T-helper 9 cell (primary cell): Measurements from ENCODE around the gene LMOD2.

Experiments
- DNase-seq: peaks from one replicate; pipeline ENCODE4 v3.0.0-alpha.2; 2020

LMOD2 gene

GRCh38 chr7:123640583-123640982 lies 15.1 kb upstream of the LMOD2 start:
- no peak for DNase-seq

- DNase-seq, result no peak
Observed at GRCh38 chr7:123641901-123642300, 13.8 kb upstream of the LMOD2 start.

GRCh38 chr7:123643495-123644441 lies 11.9 kb upstream of the LMOD2 start:
- DNase-seq, result no peak

- DNase-seq, result no peak
Observed at GRCh38 chr7:123645516-123645915, 10.2 kb upstream of the LMOD2 start.

GRCh38 chr7:123647106-123647730 lies 8.4 kb upstream of the LMOD2 start:
- DNase-seq, result no peak

- no peak for DNase-seq
Observed at GRCh38 chr7:123649964-123650363, 5.7 kb upstream of the LMOD2 start.

- no peak for DNase-seq
Observed at GRCh38 chr7:123650595-123650994, 5.1 kb upstream of the LMOD2 start.

GRCh38 chr7:123652406-123652805 lies 3.3 kb upstream of the LMOD2 start:
- no peak for DNase-seq

- DNase-seq, result no peak
Observed at GRCh38 chr7:123653162-123653561, 2.5 kb upstream of the LMOD2 start.

- no peak for DNase-seq
Observed at GRCh38 chr7:123656544-123657303, 1.1 kb downstream of the LMOD2 start.

- DNase-seq, result no peak
Observed at GRCh38 chr7:123657304-123657685, 1.6 kb downstream of the LMOD2 start.

- DNase-seq, result no peak
Observed at GRCh38 chr7:123658023-123658422, 2.4 kb downstream of the LMOD2 start.

GRCh38 chr7:123660514-123661354 lies 5.1 kb downstream of the LMOD2 start:
- no peak for DNase-seq

- no peak for DNase-seq
Observed at GRCh38 chr7:123661765-123662164, 6.1 kb downstream of the LMOD2 start.

GRCh38 chr7:123662293-123662692 lies 6.6 kb downstream of the LMOD2 start:
- no peak for DNase-seq

- no peak for DNase-seq
Observed at GRCh38 chr7:123662755-123663154, 7.1 kb downstream of the LMOD2 start.

GRCh38 chr7:123663200-123663599 lies 7.5 kb downstream of the LMOD2 start:
- DNase-seq, result no peak

- DNase-seq, result no peak
Observed at GRCh38 chr7:123665157-123665556, 9.5 kb downstream of the LMOD2 start.

GRCh38 chr7:123665896-123666295 lies 10.2 kb downstream of the LMOD2 start:
- DNase-seq, result no peak

GRCh38 chr7:123666492-123666891 lies 10.8 kb downstream of the LMOD2 start:
- DNase-seq, result no peak

- DNase-seq, result no peak
Observed at GRCh38 chr7:123669485-123669884, 13.8 kb downstream of the LMOD2 start.

GRCh38 chr7:123673137-123673732 lies 17.6 kb downstream of the LMOD2 start:
- no peak for DNase-seq
